AG04449 (cell line): ENCODE data around the gene SKA1.

Experiments
- CTCF ChIA-PET: fragments of 350-600 bp; formaldehyde crosslinking; extraction: SDS; loops from one replicate; lab custom pipeline; 2021; ENCODE audit warnings: antibody characterized with exemption; lab: Yijun Ruan, JAX
- POLR2A ChIA-PET: fragments of 400-600, 350-600 bp; formaldehyde crosslinking; extraction: SDS; loops from one replicate; lab custom pipeline; 2020; ENCODE audit warnings: antibody characterized with exemption, inconsistent platforms; lab: Yijun Ruan, JAX
- DNase-seq: peaks from one replicate; pipeline ENCODE4 v3.0.0-alpha.2; 2010; ENCODE audit warnings: low read depth, low spot score
- H3K4me3 ChIP-seq: 2 replicates; pipeline ENCODE4 v1.5.1; 2011; ENCODE audit warnings: low read depth, mild to moderate bottlenecking, control low read depth, low read length
- TF ChIP-seq, protein P1 (sequence below): IDR thresholded peaks from one replicate; pipeline ENCODE4 v1.5.1; 2011; ENCODE audit warnings: mild to moderate bottlenecking, moderate library complexity, low read length, control low read depth, inconsistent platforms; ENCODE audit not compliant: insufficient read depth; ENCODE audit errors: missing control alignments

SKA1 gene

DNA sequence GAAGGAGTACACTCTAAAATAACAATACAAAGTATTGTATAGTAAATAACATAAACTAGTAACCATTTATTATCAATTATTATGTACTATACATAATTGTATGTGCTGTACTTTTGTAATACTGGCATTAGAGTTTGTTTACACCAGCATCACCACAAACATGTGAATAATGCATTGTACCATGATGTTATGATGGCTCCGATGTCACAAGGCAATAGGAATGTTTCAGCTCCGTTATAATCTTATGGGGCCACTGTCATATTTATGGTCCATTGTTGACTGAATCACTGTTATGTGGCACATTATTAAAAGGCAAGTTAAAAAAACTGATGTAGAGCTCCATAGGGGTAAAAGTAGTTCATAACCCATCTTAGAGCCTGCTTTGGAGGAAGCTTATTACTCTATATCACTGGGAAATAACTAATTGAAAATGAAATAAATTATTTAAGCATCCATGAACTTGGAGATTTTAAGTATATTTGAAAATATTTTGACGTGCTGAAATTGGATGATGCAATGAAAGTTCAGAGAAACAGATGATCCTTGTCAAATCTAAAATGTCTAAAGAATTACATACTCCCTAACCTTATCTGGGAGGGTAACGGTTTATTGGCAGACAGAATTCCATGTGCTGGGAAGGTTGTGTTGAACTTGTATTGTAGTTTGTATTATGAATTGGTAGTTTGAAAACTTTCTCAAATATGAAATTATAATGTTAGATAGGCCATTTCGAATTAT, 2.4 kb downstream of the SKA1 start:
- ChIA-PET POLR2A (no interaction called here), CTCF (interaction anchor here (1.1 to 5.1 kb wide), 2 partner anchors 20 to 52 kb away, joined by 4 to 33 read pairs; no protein-coding TSS in a partner anchor)
- TF ChIP-seq, protein P1, sequence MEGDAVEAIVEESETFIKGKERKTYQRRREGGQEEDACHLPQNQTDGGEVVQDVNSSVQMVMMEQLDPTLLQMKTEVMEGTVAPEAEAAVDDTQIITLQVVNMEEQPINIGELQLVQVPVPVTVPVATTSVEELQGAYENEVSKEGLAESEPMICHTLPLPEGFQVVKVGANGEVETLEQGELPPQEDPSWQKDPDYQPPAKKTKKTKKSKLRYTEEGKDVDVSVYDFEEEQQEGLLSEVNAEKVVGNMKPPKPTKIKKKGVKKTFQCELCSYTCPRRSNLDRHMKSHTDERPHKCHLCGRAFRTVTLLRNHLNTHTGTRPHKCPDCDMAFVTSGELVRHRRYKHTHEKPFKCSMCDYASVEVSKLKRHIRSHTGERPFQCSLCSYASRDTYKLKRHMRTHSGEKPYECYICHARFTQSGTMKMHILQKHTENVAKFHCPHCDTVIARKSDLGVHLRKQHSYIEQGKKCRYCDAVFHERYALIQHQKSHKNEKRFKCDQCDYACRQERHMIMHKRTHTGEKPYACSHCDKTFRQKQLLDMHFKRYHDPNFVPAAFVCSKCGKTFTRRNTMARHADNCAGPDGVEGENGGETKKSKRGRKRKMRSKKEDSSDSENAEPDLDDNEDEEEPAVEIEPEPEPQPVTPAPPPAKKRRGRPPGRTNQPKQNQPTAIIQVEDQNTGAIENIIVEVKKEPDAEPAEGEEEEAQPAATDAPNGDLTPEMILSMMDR, result no peak
- DNase-seq, result no peak
- no peak overlapping the region for H3K4me3 ChIP-seq

DNA sequence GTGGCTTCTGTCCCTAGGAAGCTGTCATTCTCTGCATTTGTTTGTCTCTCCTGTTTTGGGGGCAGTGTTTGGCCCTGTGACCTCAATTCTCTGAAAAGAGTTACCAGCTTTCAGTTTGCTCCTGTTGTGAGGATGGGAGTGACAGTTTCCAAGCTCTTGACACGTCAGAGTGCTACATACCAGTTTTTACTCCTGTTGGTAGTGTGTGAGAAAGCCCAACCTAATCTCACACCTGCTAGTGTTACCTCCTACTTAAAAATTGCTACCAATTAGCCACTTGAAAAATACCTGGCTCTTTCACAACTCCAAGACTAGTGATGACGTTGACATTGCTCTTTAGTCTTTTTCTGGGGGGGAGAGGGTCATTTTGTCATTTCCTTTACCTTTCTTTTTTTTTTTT, 14.1 kb downstream of the SKA1 start:
- H3K4me3 ChIP-seq, result no peak overlapping the region
- TF ChIP-seq, protein P1, result no peak
- no peak for DNase-seq
- CTCF ChIA-PET, result interaction anchor here (0.8 to 1.2 kb wide), 2 partner anchors 9 to 32 kb away, joined by 3 to 4 read pairs; no protein-coding TSS in a partner anchor
- POLR2A ChIA-PET, result no interaction called here

- CTCF ChIA-PET, result no interaction called here
- DNase-seq, result no peak
- POLR2A ChIA-PET, result no interaction called here
- H3K4me3 ChIP-seq, result no peak overlapping the region
- TF ChIP-seq, protein P1, result no peak
Measured at GRCh38 chr18:50393802-50394201, 19.0 kb downstream of the SKA1 start.

DNA sequence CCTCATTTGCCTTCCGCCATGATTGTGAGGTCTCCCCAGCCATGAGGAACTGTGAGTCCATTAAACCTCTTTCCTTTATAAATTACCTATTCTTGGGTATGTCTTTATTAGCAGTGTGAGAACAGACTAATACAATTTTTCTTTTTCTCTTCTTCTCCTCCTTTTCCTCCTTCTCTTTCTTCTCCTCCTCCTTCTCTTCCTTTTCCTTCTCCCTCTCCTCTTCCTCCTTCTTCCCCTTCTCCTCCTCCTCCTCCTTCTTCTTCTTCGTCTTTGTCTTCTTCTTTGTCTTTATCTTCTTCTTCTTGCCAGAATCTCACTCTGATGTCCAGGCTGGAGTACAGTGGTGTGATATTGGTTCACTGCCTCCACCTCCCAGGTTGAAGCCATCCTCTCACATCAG, 20.2 kb downstream of the SKA1 start:
- DNase-seq, result no peak
- TF ChIP-seq, protein P1, result no peak
- H3K4me3 ChIP-seq, result no peak overlapping the region
- POLR2A ChIA-PET, result no interaction called here
- CTCF ChIA-PET, result no interaction called here

DNA sequence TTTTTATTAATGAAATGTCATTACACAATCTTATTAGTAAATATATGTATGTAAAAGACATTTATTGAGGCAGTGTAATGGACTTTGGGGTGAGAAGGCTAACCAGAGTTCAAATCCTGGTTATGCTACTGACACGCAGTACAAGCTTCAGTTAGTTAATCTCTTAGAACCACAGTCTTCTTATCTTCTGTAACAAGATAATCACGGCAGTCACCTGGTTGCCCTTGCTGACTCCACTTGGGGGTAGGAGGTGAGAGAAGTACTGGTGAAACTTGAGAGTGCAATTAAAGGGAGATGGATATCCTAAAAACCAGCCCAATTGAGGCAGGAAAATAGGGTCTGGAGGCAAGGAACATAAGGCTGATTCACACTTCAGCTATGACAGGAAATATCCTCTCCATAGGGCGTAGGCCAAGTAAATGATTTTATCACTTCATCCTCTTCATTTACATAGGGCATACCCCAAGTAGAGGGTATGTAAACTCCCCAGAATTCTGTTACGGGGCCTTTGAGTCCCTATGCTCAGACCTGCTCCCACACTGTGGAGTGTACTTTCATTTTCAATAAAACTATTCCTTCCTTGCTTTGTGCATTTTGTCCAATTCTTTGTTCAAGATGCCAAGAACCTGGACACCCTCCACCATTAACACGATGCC, 21.3 kb downstream of the SKA1 start:
- DNase-seq, result no peak
- ChIA-PET CTCF (no interaction called here), POLR2A (no interaction called here)
- H3K4me3 ChIP-seq, result no peak overlapping the region
- TF ChIP-seq, protein P1, result no peak

DNA sequence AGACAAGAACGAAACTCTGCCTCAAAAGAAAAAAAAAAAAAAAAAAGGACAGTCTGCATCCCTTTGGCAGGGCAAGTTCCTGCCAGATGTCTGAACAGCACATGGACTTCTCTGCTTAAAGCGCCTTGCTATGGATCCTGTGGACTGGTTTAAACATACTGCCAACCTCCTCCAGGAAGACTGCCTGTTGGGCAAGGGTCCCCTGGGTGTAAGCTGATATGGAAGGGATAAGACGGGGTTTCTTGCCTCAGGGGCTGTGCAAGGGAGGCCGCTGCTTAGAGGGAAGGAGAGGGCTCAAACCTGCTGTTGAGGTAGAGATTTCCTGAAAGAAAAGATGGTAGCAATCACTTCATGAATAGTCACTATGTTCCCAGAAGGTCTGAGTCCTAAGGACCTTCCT, 22.2 kb downstream of the SKA1 start:
- DNase-seq, result no peak
- CTCF ChIA-PET, result interaction anchor here (1.2 kb wide), 1 partner anchor 32 kb away, joined by 3 read pairs; no protein-coding TSS in a partner anchor
- no peak overlapping the region for H3K4me3 ChIP-seq
- TF ChIP-seq, protein P1, result no peak
- POLR2A ChIA-PET, result no interaction called here
